ENCODE measurements around the gene ETFDH. TPM values are rescaled to one million over a fixed set of nuclear protein-coding genes. Genes with fewer than 3 reads are reported as not detected.

Gene ETFDH
- total and polyA plus RNA-seq, 2 experiments from 2014 or later, result 11.4 to 17.7 TPM

DNA sequence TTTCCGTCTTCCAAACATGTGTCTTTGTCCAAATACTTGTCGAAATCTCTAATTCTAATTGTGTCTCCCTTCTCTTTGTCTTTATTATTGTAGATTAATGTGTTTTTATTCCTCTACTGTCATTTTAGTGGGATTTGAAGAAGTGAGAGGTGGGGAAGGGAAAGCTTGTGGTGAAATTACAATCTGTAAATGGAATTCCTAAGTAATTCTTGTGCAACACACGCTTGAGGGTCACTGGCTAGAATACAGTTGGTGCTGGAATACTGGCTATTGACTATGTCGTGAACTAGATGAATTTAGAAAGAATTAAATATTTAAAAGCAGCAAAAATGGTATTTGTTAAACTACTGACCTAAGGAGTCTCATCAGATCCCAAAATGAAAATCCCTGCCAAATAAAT, 86.0 kb downstream of the ETFDH start (continued):
- TF ChIP-seq, protein P1, sequence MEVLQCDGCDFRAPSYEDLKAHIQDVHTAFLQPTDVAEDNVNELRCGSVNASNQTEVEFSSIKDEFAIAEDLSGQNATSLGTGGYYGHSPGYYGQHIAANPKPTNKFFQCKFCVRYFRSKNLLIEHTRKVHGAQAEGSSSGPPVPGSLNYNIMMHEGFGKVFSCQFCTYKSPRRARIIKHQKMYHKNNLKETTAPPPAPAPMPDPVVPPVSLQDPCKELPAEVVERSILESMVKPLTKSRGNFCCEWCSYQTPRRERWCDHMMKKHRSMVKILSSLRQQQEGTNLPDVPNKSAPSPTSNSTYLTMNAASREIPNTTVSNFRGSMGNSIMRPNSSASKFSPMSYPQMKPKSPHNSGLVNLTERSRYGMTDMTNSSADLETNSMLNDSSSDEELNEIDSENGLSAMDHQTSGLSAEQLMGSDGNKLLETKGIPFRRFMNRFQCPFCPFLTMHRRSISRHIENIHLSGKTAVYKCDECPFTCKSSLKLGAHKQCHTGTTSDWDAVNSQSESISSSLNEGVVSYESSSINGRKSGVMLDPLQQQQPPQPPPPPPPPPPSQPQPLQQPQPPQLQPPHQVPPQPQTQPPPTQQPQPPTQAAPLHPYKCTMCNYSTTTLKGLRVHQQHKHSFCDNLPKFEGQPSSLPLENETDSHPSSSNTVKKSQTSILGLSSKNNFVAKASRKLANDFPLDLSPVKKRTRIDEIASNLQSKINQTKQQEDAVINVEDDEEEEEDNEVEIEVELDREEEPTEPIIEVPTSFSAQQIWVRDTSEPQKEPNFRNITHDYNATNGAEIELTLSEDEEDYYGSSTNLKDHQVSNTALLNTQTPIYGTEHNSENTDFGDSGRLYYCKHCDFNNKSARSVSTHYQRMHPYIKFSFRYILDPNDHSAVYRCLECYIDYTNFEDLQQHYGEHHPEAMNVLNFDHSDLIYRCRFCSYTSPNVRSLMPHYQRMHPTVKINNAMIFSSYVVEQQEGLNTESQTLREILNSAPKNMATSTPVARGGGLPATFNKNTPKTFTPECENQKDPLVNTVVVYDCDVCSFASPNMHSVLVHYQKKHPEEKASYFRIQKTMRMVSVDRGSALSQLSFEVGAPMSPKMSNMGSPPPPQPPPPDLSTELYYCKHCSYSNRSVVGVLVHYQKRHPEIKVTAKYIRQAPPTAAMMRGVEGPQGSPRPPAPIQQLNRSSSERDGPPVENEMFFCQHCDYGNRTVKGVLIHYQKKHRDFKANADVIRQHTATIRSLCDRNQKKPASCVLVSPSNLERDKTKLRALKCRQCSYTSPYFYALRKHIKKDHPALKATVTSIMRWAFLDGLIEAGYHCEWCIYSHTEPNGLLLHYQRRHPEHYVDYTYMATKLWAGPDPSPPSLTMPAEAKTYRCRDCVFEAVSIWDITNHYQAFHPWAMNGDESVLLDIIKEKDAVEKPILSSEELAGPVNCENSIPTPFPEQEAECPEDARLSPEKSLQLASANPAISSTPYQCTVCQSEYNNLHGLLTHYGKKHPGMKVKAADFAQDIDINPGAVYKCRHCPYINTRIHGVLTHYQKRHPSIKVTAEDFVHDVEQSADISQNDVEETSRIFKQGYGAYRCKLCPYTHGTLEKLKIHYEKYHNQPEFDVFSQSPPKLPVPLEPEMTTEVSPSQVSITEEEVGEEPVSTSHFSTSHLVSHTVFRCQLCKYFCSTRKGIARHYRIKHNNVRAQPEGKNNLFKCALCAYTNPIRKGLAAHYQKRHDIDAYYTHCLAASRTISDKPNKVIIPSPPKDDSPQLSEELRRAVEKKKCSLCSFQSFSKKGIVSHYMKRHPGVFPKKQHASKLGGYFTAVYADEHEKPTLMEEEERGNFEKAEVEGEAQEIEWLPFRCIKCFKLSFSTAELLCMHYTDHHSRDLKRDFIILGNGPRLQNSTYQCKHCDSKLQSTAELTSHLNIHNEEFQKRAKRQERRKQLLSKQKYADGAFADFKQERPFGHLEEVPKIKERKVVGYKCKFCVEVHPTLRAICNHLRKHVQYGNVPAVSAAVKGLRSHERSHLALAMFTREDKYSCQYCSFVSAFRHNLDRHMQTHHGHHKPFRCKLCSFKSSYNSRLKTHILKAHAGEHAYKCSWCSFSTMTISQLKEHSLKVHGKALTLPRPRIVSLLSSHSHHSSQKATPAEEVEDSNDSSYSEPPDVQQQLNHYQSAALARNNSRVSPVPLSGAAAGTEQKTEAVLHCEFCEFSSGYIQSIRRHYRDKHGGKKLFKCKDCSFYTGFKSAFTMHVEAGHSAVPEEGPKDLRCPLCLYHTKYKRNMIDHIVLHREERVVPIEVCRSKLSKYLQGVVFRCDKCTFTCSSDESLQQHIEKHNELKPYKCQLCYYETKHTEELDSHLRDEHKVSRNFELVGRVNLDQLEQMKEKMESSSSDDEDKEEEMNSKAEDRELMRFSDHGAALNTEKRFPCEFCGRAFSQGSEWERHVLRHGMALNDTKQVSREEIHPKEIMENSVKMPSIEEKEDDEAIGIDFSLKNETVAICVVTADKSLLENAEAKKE (CRISPR knock-in tag; IDR thresholded peaks at IDR 0.05), result no peak
- TF ChIP-seq STAT1 (IDR thresholded peaks at IDR 0.05; ENCODE audit: unreplicated experiment), result no peak
- TF ChIP-seq, protein P2, sequence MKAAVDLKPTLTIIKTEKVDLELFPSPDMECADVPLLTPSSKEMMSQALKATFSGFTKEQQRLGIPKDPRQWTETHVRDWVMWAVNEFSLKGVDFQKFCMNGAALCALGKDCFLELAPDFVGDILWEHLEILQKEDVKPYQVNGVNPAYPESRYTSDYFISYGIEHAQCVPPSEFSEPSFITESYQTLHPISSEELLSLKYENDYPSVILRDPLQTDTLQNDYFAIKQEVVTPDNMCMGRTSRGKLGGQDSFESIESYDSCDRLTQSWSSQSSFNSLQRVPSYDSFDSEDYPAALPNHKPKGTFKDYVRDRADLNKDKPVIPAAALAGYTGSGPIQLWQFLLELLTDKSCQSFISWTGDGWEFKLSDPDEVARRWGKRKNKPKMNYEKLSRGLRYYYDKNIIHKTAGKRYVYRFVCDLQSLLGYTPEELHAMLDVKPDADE (IDR thresholded peaks at IDR 0.05), result no peak

DNA sequence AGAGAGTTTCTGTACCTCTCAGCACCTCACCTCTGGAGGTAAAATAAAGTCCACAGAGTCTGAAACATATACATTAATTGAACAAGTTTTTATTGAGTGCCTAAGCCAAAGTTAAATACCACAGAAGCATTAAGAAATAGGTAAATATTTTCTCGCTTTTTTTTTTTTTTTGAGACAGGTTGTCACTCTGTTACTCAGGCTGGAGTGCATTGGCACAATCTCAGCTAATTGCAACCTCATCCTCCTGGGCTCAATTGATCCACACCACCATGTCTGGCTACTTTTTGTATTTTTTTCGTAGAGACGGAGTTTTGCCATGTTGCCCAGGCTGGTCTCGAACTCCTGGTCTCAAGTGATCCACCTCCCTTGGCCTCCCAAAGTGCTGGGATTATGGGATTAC, 86.6 kb downstream of the ETFDH start:
- Histone ChIP-seq H3K4me3 (no peak overlapping the region), H4K20me1 (replicated peaks; ENCODE audit: insufficient read depth) (no peaks in the 10 kb centered on the region), H3K36me3 (ENCODE audit: insufficient read depth) (no peaks in the 10 kb centered on the region), H3K9me2 (ENCODE audit: insufficient read depth) (no peaks in the 10 kb centered on the region), H3K27ac (ENCODE audit: low read depth) (no peak overlapping the region), H3K27me3 (ENCODE audit: insufficient read depth) (no peaks in the 10 kb centered on the region), H3K4me2 (no peak overlapping the region), H2AFZ (no peak overlapping the region), H3K4me1 (ENCODE audit: insufficient read depth) (no peaks in the 10 kb centered on the region), H3K79me2 (replicated peaks; ENCODE audit: insufficient read depth) (no peaks in the 10 kb centered on the region), H3F3A (replicated peaks; ENCODE audit: low read depth) (no peaks in the 10 kb centered on the region)
- no peak overlapping the region for H3K27ac Mint-ChIP-seq
- peaks cover 23% of the 10 kb centered on the region for H3K9me3 Mint-ChIP-seq
- DNase-seq (ENCODE audit: low spot score), result no peak
- H3K4me1 Mint-ChIP-seq, result no peaks in the 10 kb centered on the region
- no peak overlapping the region for H3K4me3 Mint-ChIP-seq
- no peak for ATAC-seq
- H3K36me3 Mint-ChIP-seq (ENCODE audit: low read depth), result peaks cover 6% of the 10 kb centered on the region
- peaks cover 1% of the 10 kb centered on the region for H3K27me3 Mint-ChIP-seq (ENCODE audit: insufficient read depth, low read depth, poor library complexity)
- no peak for TF ChIP-seq NANOG (IDR thresholded peaks at IDR 0.05; ENCODE audit: borderline replicate concordance)
- no peak for TF ChIP-seq EZH2phosphoT487 (IDR thresholded peaks at IDR 0.05; ENCODE audit: unreplicated experiment)
- TF ChIP-seq, protein P2 (IDR thresholded peaks at IDR 0.05), result no peak
- TF ChIP-seq, protein P1 (CRISPR knock-in tag; IDR thresholded peaks at IDR 0.05), result no peak
- TF ChIP-seq POLR2AphosphoS5 (IDR thresholded peaks at IDR 0.05; ENCODE audit: low read depth), result no peak
- TF ChIP-seq STAT1 (IDR thresholded peaks at IDR 0.05; ENCODE audit: unreplicated experiment), result no peak
- TF ChIP-seq ZNF331 (CRISPR knock-in tag; IDR thresholded peaks at IDR 0.05; ENCODE audit: low read depth), result no peak

All from GM23338 (cell line).